NCI-H2196 (cell line): Measurements from ENCODE around the gene ABI1.

Source experiments
- DNase-seq: peaks from one replicate; lab custom pipeline; 2025; ENCODE audit not compliant: unreplicated experiment; lab: John Stamatoyannopoulos, UW

The ABI1 gene

GRCh38 chr10:26855186-26855585, 5.6 kb downstream of the ABI1 start:
- DNase-seq = no peak

- no peak for DNase-seq
These were observed 6.2 kb downstream of the ABI1 start for GRCh38 chr10:26854524-26854923.

GRCh38 chr10:26844396-26844975, 16.3 kb downstream of the ABI1 start:
- no peak for DNase-seq

GRCh38 chr10:26843736-26844135, 17.0 kb downstream of the ABI1 start:
- no peak for DNase-seq

GRCh38 chr10:26841733-26842317, 18.9 kb downstream of the ABI1 start:
- no peak for DNase-seq

GRCh38 chr10:26840938-26841732, 19.6 kb downstream of the ABI1 start:
- DNase-seq = no peak

- peak; percentile 9 for DNase-seq
These were observed 20.7 kb downstream of the ABI1 start for GRCh38 chr10:26839966-26840627.

- no peak for DNase-seq
These were observed 23.6 kb downstream of the ABI1 start for GRCh38 chr10:26837139-26837538.

- DNase-seq = no peak
These were observed 25.7 kb downstream of the ABI1 start for GRCh38 chr10:26835025-26835424.

- no peak for DNase-seq
These were observed 27.8 kb downstream of the ABI1 start for GRCh38 chr10:26832960-26833359.

- no peak for DNase-seq
These were observed 28.8 kb downstream of the ABI1 start for GRCh38 chr10:26831936-26832335.

GRCh38 chr10:26829810-26830515, 30.8 kb downstream of the ABI1 start:
- no peak for DNase-seq

- DNase-seq = no peak
These were observed 36.6 kb downstream of the ABI1 start for GRCh38 chr10:26824015-26824690.

- peak; percentile 6 for DNase-seq
These were observed 38.8 kb downstream of the ABI1 start for GRCh38 chr10:26821699-26822570.

GRCh38 chr10:26815500-26815899, 45.3 kb downstream of the ABI1 start:
- DNase-seq = no peak

- no peak for DNase-seq
These were observed 50.2 kb downstream of the ABI1 start for GRCh38 chr10:26810435-26811026.

- no peak for DNase-seq
These were observed 50.8 kb downstream of the ABI1 start for GRCh38 chr10:26809973-26810372.

- no peak for DNase-seq
These were observed 53.2 kb downstream of the ABI1 start for GRCh38 chr10:26807532-26807931.

GRCh38 chr10:26806557-26806956, 54.2 kb downstream of the ABI1 start:
- DNase-seq = no peak
